HG03439 (cell line): ENCODE measurements around the gene ZNF155.
"Not testable (repeated sequence)": the region's sequence is repeated elsewhere in the genome, so short reads cannot be mapped to it uniquely, and the experiment has no call there.

ENCODE experiments used
- ATAC-seq: cut with Tn5 transposase; IDR thresholded peaks from one replicate; pipeline ENCODE4 v1.9.1; 2021; ENCODE audit warnings: mild to moderate bottlenecking, moderate library complexity; ENCODE audit not compliant: unreplicated experiment

Gene ZNF155

DNA sequence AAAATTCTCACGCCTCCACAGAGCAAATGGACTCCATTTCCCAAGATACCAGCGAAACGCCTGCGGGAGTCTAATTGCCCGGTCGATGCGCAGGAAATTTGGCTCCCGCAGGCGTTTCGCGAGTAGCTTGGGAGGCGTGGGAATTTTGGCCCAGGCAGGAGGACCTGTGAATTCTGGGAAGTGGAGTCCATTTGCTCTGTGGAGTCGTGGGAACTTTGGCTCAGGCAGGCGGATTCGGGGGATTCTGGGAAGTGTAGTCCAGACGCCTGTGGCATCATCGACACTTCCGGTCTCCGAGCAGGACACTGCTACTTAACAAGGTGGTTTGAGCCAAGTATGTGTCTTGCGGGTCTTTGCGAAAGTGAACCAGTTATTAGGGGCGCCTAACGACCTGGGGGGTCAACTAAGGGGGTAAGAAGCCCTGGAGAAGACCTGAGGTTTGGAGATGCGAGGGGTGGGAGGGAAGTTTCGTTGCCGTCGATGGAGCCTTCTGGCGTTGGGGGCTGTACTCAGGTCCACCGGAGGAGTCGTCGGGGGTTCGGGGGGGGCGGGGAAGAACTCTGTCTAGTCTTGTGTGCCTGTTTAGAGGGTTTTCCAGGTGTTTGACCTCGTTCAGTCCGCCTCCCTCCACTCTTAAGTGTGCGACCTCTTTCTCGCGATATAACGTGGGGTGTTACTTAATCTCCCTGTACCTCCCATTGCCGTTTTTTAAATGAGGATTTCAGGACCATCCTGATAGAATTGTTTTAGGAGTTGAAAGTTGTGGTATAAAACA, at the start of gene ZNF155:
ZNF155 (plus strand) TSS at position 277 of the 775 bp plus-strand sequence. CDS start 4,356 bp downstream, outside the sequence.
- peak; percentile 80 for ATAC-seq

DNA sequence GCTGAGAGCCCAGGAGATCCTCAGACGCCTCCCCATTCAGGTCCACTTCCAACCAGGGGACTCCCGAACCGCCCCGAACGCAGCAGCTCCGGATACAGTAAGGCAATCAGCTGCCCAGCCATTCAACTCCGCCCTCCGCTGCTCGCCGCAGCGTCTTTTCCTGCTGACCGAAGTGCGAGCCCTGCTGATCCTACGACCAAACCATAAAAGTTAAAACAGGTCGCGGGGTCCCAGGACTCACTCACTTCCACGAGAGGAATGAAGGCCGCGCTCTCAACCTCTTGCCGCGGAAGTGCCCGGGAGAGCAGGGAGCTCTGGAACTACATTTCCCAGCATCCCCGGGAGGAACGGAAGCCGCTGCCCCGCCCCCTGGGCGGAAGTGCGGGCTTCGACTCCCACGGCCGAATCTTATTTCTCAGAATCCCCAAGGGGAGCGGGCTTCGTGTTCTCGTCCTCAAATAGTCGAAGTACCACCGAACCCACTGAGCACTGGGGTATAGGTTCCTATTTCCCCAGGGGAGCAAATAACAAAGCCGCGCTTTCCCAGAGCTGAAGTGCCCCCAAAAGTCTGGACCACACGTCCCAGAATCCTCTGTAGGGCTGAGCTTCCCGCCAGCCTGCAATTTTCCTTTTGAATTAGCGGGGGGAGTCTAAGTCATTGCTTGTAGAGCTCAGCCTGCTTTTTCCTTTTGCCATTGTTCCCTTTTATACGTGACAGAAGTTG, 48.8 kb upstream of the ZNF155 start, which contains the start of gene ZNF45:
ZNF45 (minus strand) TSS at position 298 of the 724 bp plus-strand sequence. CDS start 13,097 bp downstream, outside the sequence.
- peak; percentile 91 for ATAC-seq

DNA sequence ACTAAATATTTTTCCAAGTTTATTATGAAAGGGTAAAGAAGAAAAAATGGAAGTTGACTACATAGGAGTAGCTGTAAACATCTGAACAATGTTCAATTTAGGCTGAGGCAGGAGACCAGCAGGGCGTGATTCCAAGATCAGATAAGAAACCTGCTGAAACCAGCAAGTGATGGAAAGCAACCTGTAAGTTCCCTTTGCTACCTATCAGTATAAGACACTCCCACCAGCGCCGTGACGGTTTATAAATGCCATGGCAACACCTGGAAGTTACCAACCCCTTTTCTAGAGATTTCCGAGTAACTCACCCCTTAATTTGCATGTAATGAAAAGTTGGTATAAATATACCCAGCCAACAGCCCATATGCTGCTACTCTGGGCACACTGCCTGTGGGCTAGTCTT, 47.8 kb upstream of the ZNF155 start:
- ATAC-seq: no peak

DNA sequence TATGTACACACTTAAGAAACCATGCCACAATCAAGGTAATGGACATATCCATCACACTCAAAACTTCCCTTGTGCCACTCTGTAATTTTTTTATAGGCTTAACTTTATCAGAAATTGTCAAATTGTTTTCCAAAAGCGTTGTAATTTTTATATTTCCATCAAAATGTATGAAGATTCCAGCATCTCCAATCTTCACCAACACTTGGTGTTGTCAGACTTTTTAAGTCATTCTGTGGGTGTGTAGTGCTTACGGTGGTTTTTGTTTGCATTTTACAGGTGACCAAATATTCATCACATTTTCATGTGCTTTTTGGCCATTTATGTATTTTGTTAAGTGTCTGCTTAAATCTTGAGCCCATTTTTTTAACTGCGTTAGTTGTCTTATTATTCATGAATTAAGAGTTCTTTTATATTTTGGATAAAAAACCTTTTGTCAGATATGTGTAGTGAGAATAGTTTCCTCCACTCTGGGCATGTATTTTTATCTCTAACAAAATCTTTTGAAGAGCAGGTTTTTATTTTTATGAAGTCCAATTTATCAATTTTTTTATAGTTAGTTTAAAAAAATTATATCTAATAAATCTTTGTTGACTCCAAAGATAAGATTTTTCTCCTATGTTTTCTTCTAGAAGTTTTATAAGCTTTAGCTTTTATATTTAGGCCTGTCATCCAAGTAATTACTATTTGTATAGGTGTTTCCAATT, 44.3 kb upstream of the ZNF155 start:
- no peak for ATAC-seq

DNA sequence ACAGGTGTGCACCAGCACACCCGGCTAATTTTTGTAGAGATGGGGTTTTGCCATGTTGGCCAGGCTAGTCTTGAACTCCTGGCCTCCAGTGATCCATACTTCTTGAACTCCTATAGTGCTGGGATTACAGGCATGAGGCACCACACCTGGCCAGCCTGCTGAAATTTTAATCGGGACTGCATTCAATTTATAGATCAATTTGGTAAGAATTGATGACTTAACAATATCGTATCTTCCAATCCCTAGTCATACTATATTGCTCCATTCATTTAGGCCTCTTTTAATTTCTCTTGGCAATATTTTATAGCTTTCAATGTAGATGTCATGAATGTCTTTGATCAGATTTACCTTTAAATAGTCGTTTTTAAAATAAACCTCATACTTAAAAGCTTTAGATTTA, 43.3 kb upstream of the ZNF155 start:
- no peak for ATAC-seq

DNA sequence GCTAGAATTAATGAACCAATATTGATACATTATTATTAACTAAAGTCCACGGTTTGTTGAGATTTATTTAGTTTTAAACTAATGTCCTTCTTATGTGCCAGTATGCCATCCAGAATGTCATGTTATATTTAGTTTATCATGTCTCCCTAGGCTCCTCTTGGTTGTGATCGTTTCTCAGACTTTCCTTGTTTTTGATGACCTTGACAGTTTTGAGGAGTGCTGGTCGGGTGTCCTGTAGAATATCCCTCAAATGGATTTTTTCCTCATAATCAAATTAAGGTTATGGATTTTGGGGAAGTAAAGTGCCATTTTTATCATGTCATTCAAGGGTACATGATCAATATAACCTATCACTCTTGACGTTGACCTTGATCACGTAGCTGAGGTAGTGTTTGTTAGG, 42.8 kb upstream of the ZNF155 start:
- ATAC-seq: no peak

DNA sequence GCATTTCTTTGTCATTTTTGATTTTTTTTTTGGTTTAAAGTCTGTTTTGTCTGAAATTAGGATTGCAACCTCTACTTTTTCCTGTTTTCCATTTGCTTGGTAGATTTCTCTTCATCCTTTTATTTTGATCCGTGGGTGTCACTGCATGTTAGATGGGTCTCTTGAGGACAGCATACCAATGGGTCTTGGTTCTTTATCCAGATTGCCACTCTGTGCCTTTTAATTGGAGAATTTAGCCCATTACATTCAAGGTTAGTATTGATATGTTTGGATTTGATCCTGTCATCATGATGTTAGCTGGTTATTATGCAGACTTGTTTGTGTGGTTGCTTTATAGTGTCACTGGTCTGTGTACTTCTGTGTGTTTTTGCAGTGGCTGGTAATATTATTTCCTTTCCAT, 36.6 kb upstream of the ZNF155 start:
- not testable (repeated sequence) for ATAC-seq

DNA sequence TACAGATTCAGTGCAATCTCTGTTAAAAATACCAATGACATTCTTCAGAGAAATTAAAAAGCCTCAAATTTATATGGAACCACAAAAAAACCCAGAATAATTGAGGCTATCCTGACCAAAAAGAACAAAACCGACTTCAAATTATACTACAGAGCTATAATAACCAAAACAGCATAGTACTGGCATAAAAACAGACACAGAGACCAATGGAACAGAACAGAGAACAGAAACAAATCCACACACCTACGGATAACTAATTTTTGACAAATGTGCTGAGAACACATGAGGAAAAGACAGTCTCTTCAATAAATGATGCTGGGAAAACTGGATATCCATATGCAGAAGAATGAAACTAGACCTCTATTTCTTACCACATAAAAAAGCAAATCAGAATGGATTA, 34.2 kb upstream of the ZNF155 start:
- ATAC-seq: not testable (repeated sequence)

DNA sequence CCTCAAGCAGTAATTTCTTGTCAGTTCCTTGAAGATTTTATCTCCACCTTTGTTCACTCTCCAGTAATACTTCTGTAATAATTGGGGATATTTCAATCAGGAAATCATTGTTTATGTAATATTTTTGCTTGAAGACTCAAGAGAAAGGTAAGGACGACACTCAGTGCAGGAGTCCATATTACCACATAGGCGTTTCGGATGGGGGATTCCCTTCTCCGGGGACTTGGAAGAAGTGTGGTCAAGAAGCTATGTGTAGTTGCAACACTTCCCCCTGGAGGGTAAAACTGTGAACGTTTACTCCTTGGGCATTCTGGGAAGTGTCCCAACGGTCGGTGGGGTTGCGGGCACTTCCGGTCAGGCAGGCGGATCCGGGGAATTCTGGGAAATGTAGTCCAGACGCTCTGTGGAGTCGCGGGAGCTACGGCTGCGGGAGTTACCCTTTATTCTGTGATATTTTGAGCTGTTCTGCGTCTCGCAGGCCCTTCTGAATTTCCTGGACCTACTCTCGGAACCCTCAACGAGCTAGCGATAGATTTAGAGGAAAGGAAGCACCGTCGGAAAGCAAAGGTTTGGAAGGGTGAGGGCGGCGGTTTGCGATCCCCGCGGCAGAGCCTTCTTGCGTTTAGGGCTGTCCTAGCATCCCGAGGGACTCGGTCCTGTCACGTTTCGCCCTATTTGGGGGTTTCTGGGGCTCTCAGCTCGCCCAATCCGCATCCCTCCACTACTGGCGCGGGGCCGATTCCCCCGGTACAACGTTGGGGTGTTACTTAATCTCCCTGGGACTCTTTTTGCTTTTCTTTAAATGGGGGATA, 32.9 kb upstream of the ZNF155 start, which contains the start of gene ZNF221:
ZNF221 (plus strand) TSS at position 395 of the 812 bp plus-strand sequence. CDS start 11,499 bp downstream, outside the sequence.
- ATAC-seq: peak; percentile 95

DNA sequence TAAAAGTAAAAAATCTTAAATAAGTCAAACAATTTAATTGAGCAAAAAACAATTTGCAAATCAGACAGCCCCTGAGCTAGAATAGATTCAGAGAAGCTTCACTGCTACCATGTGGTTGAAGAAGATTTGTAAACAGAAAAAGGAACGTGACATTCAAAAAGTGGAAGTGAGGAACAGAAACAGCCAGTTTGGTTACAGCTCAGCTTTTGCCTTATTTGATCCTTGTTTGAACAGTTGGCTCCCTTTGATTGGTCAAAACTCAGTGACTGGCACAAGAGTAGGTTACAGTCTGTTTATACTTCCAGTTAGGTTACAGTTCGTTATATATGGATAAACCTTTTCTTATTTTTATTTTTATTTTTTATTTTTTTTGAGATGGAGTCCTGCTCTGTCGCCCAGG, 27.2 kb upstream of the ZNF155 start:
- no peak for ATAC-seq

DNA sequence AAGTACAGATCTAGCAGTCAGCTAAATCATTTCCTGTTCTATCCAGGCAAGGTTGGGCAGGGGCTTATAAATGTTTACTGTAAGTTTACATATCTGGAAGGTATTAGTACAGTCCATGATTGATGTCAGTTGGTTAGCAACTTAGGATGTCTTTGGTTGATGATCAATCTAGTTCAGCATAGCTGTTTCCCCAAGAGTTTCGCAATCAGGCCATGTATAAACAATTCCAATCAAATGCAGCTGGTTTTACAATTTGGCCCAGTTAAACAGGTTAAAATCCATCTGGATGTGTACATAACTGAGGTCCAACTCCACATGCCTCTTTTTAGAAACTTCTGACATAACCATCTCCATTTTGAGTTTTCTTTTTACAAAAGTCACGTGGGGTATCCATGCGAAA, 26.1 kb upstream of the ZNF155 start:
- ATAC-seq: no peak

DNA sequence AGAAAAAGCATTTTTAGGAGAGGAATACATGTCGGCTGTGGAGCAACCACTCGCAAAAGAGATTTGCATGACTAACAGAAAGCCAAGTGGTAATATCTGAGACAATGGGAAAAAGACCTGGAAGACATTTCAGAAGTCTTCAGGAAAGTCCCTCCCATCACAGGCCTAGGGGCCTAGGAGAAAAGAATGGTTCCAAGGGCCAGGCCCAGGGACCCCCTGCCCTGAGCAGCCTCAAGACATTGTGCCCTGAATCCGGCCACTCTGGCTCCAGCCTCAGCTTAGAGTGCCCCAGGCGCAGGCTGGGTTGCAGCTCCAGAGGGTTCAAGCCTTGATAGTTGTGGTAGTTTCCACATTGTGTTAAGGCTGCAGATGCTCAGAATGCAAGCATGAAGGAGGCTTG, 23.6 kb upstream of the ZNF155 start:
- ATAC-seq: no peak

DNA sequence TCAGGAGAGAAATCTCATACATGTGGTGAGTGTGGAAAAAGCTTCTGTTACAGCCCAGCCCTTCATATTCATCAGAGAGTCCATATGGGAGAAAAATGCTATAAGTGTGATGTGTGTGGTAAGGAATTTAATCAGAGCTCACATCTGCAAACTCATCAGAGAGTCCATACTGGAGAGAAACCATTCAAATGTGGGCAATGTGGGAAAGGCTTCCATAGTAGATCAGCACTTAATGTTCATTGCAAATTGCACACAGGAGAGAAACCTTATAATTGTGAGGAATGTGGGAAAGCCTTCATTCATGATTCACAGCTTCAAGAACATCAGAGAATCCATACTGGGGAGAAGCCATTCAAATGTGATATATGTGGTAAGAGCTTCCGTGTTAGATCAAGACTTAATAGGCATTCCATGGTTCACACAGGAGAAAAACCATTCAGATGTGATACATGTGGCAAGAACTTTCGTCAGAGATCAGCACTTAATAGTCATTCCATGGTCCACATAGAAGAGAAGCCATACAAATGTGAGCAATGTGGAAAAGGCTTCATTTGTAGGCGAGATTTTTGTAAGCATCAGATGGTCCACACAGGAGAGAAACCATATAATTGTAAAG, 17.8 kb upstream of the ZNF155 start:
- no peak for ATAC-seq

DNA sequence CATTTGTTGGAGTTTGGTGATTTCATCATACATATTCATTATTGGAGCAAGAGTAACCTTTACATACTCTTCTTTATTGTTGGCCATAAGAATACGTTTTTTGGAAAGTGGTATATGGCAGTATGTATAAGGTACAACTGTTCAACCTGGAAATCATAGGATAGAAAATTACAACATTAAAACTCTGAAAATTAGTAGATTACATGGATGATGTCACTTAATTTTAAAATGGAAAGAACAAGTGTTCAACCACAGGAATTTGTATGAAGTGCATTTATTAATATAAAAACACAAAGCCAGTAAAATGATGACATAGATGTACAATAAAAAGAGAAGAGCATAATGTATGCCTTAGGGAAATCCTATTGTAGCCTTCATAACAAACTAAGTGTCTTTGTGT, 7.3 kb upstream of the ZNF155 start:
- no peak for ATAC-seq

DNA sequence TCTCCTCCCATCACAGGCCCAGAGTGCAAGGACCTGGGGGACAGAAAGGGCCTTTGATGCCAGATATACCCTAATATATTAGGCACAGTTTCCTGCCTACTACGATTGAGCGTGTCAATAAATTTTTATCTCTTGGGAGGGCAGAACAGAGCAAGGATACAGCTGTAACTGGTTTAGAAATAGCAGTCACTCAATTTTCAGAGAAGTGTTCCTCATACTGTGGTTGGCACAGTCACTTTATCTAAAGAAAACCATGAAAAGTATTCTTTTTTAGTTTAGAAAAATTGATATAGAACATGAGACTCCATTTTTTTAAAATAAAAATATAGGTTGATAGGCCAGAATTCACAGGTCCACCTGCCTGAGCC, 460 bp upstream of the ZNF155 start:
- peak; percentile 14 for ATAC-seq

DNA sequence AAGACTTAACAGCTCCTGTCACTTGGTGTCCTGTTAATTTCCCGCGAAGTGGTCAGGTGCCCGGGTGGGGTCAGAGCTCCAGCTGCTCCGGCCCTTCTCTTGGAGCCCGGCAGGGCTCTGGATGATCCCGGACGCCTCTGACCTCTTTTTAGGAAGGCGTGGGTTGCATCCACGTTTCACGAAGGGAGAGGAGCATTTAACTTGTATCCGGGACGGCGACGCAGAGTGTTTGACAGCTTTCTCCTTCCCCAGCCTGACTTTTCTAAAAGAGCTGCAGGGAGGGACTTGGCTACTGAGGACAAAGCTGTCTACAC, 656 bp downstream of the ZNF155 start:
- ATAC-seq: no peak

DNA sequence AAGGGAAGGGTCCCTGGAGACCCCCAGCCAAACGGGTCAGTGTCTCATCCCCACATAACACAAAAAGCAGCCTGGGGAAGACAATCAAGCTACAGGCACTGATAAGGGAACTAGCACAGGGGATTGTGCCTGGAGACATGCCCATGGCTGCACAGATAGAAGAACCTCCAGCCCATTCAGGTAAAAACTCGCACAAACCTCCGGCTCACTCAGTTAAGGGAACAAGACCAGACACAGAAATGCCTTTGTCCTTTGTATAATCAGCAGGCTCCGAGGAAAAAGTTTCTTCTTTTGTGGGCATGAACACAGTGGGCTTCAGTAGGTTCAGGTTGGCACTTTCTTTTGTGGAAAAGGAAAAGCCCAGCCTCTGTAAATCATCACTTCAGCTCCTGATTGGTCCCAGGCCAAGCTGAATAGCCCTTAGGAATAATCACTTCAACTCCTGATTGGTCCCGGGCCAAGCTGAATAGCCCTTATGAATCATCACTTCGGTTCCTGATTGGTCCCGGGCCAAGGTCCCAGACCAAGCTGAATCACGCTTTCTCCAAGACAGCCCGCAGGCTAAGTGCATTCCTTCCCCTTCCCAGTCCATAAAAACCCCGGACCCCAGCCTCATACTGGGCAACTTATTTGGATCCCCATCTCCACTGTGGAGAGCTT, 13.8 kb downstream of the ZNF155 start:
- no peak for ATAC-seq

DNA sequence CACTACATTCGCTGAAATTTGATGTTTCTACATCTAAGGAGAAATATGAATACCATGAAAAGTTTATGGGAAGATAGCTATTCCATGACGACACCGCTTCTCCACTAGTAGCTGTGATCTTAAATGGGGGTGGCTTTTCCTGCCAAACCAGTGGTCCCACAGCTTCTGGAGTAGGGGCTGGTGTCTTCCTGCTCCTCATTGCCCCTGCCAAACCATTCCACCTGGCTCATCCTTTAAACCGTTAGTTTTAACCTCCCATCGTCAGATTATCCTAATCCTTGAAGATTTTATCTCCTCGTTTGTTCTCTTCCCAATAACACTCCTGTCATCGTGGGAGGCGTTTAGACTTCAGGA, 18.2 kb downstream of the ZNF155 start:
- ATAC-seq: no peak

DNA sequence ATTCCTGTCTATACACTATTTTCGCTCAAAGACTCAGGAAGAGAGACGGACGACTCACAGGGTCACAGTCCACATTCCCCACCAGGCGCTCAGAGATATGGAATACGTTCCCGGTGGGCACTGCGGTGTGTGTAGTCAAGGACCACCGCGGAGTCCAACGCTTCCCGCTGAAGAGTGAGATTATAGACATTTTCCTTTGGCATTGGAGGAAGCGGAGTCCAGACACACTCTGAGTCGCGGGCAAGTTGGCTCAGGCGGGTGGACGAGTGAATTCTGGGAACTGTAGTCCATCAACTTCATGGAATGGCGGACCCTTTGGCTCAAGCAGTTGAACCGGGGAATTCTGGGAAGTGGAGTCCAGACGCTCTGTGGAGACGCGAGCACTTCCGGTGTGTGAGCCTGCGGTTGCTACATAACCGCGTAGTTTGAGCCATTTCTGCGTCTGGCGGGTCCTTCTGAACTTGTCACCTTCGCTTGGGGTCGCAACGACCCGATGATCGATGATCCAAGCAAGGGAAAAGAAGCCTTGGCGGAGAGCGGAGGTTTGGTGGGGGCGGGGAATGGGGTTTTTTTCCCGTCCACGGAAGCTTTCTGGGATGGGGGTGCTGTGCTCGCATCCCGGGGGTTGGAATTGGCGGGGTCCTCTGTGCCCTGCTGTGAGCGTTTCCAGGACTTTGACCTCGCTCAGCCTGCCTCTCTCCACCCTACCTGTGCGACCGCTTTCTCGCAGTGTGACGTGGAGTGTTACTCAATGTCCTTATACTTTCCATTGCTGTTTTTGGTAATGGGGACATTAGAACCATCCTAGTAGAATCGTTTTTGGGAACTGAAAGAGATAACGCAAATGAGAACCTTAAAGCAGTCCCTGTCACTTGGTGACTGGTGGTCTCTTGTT, 18.8 kb downstream of the ZNF155 start, which contains the start of gene ZNF230:
ZNF230 (plus strand) TSS at position 392 of the 895 bp plus-strand sequence. CDS start 4,122 bp downstream, outside the sequence.
- ATAC-seq: peak; percentile 93
